Left hindlimb (tissue), 1 donor: ENCODE data around the gene ADAM22.

Source experiments
- DNase-seq: peaks from one replicate; pipeline ENCODE4 v3.0.0-alpha.2; 2018

The ADAM22 gene

DNA sequence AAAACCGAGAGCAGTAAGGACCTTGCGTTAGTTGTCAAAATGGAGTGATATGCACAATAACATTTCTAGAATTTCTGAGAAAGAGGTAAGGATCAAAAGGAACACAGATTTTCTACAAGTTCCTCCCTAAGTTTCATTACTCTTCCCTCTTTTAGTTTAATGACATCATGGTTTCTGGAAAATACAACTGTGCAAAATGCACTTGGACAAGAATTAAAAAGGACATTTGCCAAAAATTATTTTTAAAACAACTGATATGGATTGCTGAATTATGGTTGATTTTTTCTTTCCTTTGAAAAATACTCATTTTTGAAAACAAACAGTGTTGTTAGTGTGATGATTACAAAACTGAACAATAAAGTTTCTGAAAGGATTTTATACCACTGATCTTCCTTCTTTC is 233.7 kb downstream of the ADAM22 start:
- no peak for DNase-seq

DNA sequence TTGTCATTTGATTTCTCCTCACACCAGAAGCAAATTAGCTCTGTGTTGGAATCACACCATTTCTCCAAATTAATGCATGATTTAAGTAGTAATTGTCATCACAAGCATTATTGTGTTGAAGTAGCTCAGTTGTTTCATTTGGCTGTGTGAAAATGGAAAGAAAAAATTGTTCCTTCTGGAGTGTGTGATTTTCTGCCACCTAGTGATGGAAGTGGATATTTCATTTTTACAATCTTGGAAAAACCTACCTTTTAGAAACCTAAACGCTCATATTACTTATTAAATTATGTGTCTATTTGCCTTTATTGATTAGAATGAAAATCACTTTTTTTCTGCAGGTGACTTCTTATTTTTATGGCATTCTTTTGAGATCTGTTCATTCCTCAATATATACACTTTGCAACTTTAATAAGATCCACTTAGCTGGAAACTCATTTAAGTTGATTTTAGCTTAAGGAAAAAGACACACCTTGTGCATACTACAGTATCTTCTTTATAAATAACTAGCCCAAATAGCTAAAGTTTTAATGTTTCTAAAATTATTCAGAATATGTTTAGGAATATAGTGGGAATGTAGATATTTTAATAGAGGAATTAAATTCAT is 235.8 kb downstream of the ADAM22 start:
- DNase-seq = no peak

DNA sequence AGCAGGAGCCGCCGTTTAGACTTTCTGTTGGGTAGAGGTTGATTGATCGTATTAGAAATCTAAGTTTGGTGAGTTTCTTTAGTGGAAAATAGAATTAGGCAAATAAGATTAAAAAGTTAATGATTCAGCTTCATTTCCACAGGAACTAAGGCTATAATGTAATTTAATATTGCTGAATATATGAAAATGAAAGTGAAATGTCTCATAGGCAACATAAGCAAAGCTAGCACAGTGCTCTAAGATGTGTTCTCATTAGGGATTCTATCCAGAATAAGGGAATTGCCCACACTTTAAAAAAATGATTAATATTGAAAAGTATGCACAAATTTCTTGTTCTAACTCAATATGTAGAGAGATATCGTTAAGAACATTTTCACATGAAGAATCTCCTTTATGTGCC is 238.8 kb downstream of the ADAM22 start:
- DNase-seq = no peak

DNA sequence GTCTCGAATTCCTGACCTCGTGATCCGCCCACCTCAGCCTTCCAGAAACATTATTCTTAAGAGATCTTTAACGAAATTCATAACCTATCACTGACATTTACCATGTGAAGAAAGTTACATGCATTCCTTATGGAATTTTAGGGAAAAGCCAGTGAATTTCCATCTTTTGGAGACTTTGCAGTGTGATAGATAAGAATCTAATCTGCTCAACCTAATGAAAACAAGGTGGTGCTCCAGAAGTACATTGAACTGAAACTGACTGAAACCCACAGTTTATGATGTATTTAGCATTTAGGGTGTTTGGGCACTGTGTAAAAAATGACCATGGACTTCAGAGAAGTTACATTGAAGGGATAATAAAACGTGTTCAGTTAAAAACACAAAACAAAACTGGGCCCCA is 242.1 kb downstream of the ADAM22 start:
- DNase-seq = no peak

GRCh38 chr7:88183051-88183450 is 249.0 kb downstream of the ADAM22 start:
- DNase-seq = no peak

- DNase-seq = no peak
Measured at GRCh38 chr7:88184848-88185304, 250.8 kb downstream of the ADAM22 start.

GRCh38 chr7:88185650-88186049 is 251.6 kb downstream of the ADAM22 start:
- DNase-seq = no peak

DNA sequence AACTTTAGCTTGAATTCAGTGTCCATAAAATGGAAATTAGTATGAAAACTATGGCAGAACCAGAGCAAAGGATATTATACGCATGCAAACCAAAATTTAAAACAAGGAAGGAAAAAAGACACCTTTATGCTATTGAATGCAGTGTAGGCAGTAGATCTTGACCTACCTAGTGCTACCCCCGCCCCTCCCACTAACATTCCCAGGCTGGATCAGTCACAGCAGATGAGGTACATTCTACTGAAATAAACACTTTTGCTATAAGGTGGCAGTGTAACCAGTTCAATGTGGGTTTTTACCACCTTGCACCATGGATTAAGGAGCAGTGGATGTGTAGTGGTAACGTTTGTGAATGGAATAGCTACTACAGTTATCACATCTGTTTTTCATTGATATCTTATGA is 257.9 kb downstream of the ADAM22 start:
- DNase-seq = no peak

- DNase-seq = no peak
Measured at GRCh38 chr7:88200261-88200660, 266.2 kb downstream of the ADAM22 start.

DNA sequence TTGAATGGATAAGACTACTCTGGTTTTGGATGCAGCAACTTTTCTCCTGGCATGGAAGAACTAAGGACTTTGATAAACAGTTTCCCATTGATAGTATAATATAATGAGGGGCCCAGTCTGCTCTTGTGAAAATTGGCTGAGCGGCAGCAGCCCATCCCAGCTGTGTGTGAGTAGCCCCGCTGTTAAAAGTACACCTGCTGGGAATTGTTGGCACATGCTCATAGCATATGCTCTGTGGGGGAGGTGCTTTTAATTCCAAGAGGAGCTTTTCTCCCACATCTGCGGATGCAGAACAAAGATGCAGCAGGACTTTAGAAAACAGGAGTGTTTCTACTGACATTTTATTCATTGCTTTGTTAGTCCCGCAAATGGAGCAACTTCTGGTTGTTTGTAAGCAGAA is 266.7 kb downstream of the ADAM22 start:
- DNase-seq = peak; percentile 29

GRCh38 chr7:88201305-88201704 is 267.3 kb downstream of the ADAM22 start:
- DNase-seq = no peak

- no peak for DNase-seq
Measured at GRCh38 chr7:88202278-88202677, 268.2 kb downstream of the ADAM22 start.

DNA sequence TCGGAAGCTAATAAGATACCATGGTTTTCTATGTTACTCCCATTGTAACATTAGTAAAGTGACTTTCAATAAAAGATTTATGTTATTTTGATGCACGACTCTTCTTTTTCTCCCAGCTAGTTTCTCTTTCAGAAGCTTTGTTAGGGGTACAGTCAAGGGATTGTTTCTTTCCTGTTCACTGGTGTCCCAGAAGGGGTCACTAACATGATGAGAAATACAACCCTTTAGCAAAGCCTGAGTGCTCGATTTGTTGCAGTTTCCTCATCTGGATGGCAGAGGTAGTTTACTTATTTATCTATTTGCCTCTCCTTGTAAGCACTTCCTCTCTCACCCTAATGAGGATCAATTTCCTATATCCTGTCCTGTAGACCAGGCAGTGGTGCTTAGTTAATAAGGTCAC is 268.7 kb downstream of the ADAM22 start:
- no peak for DNase-seq

DNA sequence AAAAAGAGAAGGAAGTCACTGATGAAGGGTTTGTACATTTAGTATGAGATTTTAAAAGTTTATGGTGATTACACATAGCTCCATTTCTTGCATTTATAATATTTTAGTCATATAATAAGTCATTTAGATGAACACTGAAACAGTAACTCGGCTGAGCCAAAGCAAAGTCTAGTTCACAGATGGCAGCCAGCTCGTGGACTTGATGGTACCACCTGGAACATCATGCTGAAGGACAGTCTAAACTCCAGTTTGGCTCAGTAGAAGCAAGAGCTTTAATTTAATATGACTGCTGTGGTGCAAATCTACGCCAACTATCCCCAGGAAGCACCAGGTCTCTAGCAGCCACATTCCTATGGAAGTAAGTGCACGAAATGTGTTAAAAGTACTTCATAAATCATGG is 269.4 kb downstream of the ADAM22 start:
- no peak for DNase-seq

GRCh38 chr7:88204525-88205110 is 270.6 kb downstream of the ADAM22 start:
- DNase-seq = no peak

GRCh38 chr7:88205179-88205578 is 271.1 kb downstream of the ADAM22 start:
- no peak for DNase-seq

DNA sequence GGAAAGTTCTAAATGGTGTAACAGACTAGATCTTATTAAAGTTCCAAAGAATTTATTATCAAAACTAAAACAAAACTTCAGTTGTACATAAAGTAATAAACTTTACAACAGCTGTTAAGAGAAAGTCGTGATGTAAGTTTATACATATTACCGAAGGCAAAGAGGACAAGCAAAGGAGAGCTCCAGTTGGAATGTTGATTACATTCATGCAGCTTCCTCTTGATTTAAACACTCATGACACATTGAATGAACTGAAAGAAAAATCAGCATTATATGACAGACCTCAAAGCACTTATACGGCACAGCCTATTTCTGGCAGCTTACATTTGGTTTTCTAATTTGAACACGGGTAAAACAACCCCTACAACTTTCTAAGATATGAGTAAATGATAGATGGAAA is 272.2 kb downstream of the ADAM22 start:
- no peak for DNase-seq

DNA sequence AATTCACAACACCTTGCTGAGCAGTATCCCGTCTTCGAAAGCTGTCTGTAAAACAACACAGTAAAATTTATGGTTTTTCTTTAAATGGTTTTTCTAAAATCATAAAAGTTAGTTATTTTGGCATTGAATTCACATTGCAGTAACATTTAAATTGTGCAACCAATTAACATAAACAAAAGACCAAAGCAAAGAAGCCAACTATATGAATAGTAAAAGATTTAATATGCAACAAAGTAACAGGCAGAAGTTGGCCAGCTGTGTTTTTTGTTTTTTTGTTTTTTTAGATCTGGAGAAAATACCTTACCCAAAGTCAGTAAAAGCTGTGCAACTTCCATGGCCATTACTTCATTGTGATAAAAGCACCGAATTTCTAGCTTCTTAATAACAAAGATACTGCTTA is 274.5 kb downstream of the ADAM22 start:
- DNase-seq = no peak

DNA sequence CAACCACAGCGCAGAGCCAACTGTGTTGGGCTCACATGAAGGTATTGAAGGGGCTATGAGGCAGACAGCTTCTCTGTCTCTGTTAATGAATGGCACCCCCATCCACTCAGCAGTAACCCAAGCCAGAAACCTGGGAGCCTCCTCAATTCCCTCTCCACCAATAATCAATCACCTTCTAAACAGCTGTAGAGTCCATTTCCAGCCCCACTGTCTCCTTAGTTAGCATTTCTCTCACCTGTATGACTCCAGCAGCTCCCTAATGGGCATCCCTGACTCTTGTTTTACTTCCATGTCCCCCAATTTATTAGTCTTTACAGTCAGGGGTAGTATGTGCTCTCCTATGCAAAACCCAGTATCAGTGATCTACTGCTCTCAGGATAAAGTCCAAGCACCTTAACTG is 278.9 kb downstream of the ADAM22 start:
- DNase-seq = no peak

GRCh38 chr7:88214456-88214855 is 280.4 kb downstream of the ADAM22 start:
- DNase-seq = no peak

- no peak for DNase-seq
Measured at GRCh38 chr7:88215295-88215694, 281.2 kb downstream of the ADAM22 start.

GRCh38 chr7:88216276-88216675 is 282.2 kb downstream of the ADAM22 start:
- no peak for DNase-seq

GRCh38 chr7:88217675-88218428 is 283.8 kb downstream of the ADAM22 start:
- no peak for DNase-seq

DNA sequence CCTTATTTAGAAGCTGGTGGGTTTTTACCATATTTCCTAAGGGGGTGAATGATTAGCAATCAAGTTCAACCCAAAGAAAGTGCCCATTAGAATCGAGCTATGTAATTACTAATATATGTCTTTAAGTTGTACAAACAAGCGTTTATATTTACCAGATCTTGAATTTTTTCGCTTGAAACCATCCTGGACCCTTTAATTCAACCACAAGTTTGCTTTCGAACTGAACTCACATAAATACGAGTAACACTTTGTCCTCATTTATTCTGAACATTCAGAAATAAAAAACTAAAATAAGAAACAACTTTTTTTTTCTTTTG is 284.3 kb downstream of the ADAM22 start:
- no peak for DNase-seq
